MM.1S (cell line): ENCODE results near the gene SEC24D.

Experiments used
- DNase-seq: peaks from one replicate; pipeline ENCODE4 v3.0.0-alpha.2; 2015
- H2AFZ ChIP-seq: fragments of 300-600 bp; sonication (generic); 2 replicates; pipeline ENCODE4 v1.6.0; 2016; ENCODE audit warnings: antibody characterized with exemption, low read length
- H3F3A ChIP-seq: fragments of 300-600 bp; sonication (generic); 2 replicates; pipeline ENCODE4 v1.6.1; 2016; ENCODE audit warnings: mild to moderate bottlenecking, antibody characterized with exemption, low read length, moderate library complexity, mixed read lengths; ENCODE audit not compliant: insufficient read depth
- H3K27ac ChIP-seq: fragments of 300-600 bp; sonication (generic); 2 replicates; pipeline ENCODE4 v1.5.1; 2016; ENCODE audit warnings: mild to moderate bottlenecking, low read length
- H3K27me3 ChIP-seq: fragments of 300-600 bp; sonication (generic); replicated peaks from 2 replicates; pipeline ENCODE4 v1.6.0; 2016; ENCODE audit warnings: low read length; ENCODE audit not compliant: insufficient read depth
- H3K36me3 ChIP-seq: fragments of 300-600 bp; sonication (generic); replicated peaks from 2 replicates; pipeline ENCODE4 v1.6.1; 2016; ENCODE audit warnings: mild to moderate bottlenecking, low read length, mixed read lengths; ENCODE audit not compliant: insufficient read depth
- H3K4me1 ChIP-seq: fragments of 300-600 bp; sonication (generic); 2 replicates; pipeline ENCODE4 v1.6.1; 2016; ENCODE audit warnings: low read length, mixed read lengths
- H3K4me2 ChIP-seq: fragments of 300-600 bp; sonication (generic); 2 replicates; pipeline ENCODE4 v1.6.0; 2016; ENCODE audit warnings: low read depth, low read length
- H3K4me3 ChIP-seq: fragments of 300-600 bp; sonication (generic); 2 replicates; pipeline ENCODE4 v1.5.1; 2016; ENCODE audit warnings: low read length, mixed read lengths
- H3K79me2 ChIP-seq: fragments of 300-600 bp; sonication (generic); 2 replicates; pipeline ENCODE4 v1.6.1; 2016; ENCODE audit warnings: mixed run types, low read length, mixed read lengths
- H3K9ac ChIP-seq: fragments of 300-600 bp; sonication (generic); 2 replicates; pipeline ENCODE4 v1.6.1; 2016; ENCODE audit warnings: low read length, mixed read lengths
- H3K9me2 ChIP-seq: fragments of 300-600 bp; sonication (generic); replicated peaks from 2 replicates; pipeline ENCODE4 v1.6.1; 2016; ENCODE audit warnings: mild to moderate bottlenecking, low read length, mixed read lengths; ENCODE audit not compliant: insufficient read depth
- H3K9me3 ChIP-seq: fragments of 300-600 bp; sonication (generic); replicated peaks from 2 replicates; pipeline ENCODE4 v1.6.1; 2016; ENCODE audit warnings: mild to moderate bottlenecking, low read length, mixed read lengths; ENCODE audit not compliant: insufficient read depth
- H4K20me1 ChIP-seq: fragments of 300-600 bp; sonication (generic); 2 replicates; pipeline ENCODE4 v1.6.1; 2016; ENCODE audit warnings: mild to moderate bottlenecking, low read length, moderate library complexity, mixed read lengths; ENCODE audit not compliant: insufficient read depth
- CTCF ChIP-seq: fragments of 300-600 bp; sonication (generic); IDR thresholded peaks from 2 replicates; pipeline ENCODE4 v1.5.1; 2016; ENCODE audit warnings: antibody characterized with exemption, low read length, mixed read lengths
- EZH2 ChIP-seq: fragments of 300-600 bp; sonication (generic); optimal IDR thresholded peaks from 2 replicates; pipeline ENCODE3; 2017; ENCODE audit warnings: low read depth, mild to moderate bottlenecking, antibody characterized with exemption, low read length, mixed read lengths
- EZH2phosphoT487 ChIP-seq: fragments of 300-600 bp; sonication (generic); IDR thresholded peaks from 2 replicates; pipeline ENCODE4 v1.6.1; 2018; ENCODE audit warnings: antibody characterized with exemption, low read length

The SEC24D gene

GRCh38 chr4:118807659-118808058 is 28.3 kb downstream of the SEC24D start:
- H3K9me2 ChIP-seq = no peaks in the 10 kb centered on the region
- no peak overlapping the region for H3K4me3 ChIP-seq
- no peaks in the 10 kb centered on the region for H3K79me2 ChIP-seq
- no peaks in the 10 kb centered on the region; the same call in 1 of the 2 replicates for H3K36me3 ChIP-seq
- no peak overlapping the region for H3K9ac ChIP-seq
- H2AFZ ChIP-seq = no peak overlapping the region
- H4K20me1 ChIP-seq = no peaks in the 10 kb centered on the region
- no peaks in the 10 kb centered on the region for H3K27me3 ChIP-seq
- no peaks in the 10 kb centered on the region for H3K4me1 ChIP-seq
- H3K9me3 ChIP-seq = no peaks in the 10 kb centered on the region
- H3K27ac ChIP-seq = no peak overlapping the region
- no peak overlapping the region for H3K4me2 ChIP-seq
- no peak for DNase-seq
- no peaks in the 10 kb centered on the region for H3F3A ChIP-seq
- TF ChIP-seq CTCF = no peak
- no peak for TF ChIP-seq EZH2
- no peak for TF ChIP-seq EZH2phosphoT487

DNA sequence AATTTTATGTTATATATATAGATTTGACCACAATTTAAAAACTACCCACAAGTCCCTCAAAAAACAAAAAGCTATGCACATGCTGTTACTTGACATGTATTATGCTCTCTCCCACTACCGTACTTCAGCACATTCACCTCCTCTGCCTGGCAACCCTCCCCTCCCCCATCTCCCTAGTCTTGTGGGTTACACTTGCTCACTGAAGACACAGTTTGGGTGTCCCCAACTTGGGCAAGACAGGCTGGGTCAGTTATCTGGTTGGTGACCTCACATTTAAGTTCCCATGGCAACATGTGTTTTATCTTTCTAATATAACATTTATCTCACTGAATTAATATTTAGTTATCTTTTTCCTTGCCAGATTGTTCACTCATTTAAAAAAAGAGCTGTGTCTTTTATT is 32.7 kb downstream of the SEC24D start:
- H3K4me2 ChIP-seq = no peak overlapping the region
- H3K9me2 ChIP-seq = no peaks in the 10 kb centered on the region
- H4K20me1 ChIP-seq = no peaks in the 10 kb centered on the region
- H3K36me3 ChIP-seq = no peaks in the 10 kb centered on the region; the same call in 1 of the 2 replicates
- no peaks in the 10 kb centered on the region for H3K9me3 ChIP-seq
- no peak overlapping the region for H2AFZ ChIP-seq
- TF ChIP-seq CTCF (no peak), EZH2 (no peak), EZH2phosphoT487 (no peak)
- H3K79me2 ChIP-seq = no peaks in the 10 kb centered on the region
- no peak overlapping the region for H3K27ac ChIP-seq
- no peak for DNase-seq
- no peak overlapping the region for H3K4me3 ChIP-seq
- no peaks in the 10 kb centered on the region for H3K4me1 ChIP-seq
- no peaks in the 10 kb centered on the region for H3K27me3 ChIP-seq
- no peak overlapping the region for H3K9ac ChIP-seq
- H3F3A ChIP-seq = no peaks in the 10 kb centered on the region

DNA sequence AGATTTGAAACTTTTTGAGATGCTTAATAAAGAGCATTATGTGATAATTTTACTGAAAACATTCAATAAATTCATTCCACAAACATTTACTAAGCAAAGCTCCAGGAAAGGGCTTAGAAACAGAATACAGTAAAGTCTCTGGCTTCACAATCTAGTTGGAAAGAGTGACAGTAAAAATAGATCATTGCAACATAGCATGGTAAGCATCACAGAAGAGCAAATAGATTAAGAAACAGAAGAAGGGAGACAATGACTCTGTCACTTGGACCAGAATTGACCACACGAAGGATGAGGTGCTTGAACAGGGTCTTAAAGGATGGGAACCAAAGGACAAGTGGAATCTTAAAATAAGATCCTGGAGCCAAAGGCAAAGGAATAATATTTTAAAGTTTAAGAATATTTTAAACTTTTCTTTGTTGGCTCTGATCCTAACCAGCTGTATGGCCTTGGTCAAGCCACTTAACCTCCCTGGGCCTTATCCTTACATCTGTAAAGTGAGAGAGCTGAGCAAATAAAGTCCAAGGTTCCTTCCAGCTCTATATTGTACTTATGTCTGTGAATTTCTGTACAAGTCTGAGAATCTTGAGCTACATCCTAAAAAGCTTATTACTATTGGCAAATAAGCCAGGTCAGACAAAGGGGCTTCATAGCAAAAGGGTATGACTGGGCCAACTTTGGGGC is 33.9 kb downstream of the SEC24D start:
- Histone ChIP-seq H3K4me1 (no peaks in the 10 kb centered on the region), H4K20me1 (no peaks in the 10 kb centered on the region), H3K9me2 (no peaks in the 10 kb centered on the region), H3K4me2 (no peak overlapping the region), H3K27ac (no peak overlapping the region), H3K9me3 (no peaks in the 10 kb centered on the region), H2AFZ (no peak overlapping the region), H3K9ac (no peak overlapping the region), H3F3A (no peaks in the 10 kb centered on the region), H3K36me3 (peaks cover 3% of the 10 kb centered on the region), H3K27me3 (no peaks in the 10 kb centered on the region), H3K4me3 (no peak overlapping the region), H3K79me2 (no peaks in the 10 kb centered on the region)
- no peak for DNase-seq
- TF ChIP-seq EZH2phosphoT487 (no peak), CTCF (no peak), EZH2 (no peak)
